ENCODE results near the gene ID2.

DNA sequence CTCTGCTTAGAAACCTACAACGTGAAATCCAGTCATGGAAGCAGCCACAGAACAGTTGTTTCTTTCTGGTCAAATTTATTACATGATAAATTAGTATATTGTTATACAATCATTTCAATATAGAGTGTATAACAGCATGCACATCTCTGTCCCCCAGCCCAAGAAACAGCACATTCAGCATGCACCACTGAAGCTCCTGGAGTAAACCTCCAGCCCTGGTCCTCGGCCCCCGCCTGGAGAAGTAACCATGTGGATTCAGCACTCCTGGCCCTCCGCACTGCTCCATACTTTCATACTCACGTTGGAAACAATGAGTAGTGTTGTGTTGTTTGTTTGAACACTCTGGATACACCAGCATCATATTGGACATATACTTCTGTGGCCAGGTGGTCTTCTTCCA lies 15.3 kb upstream of the ID2 start:
- TF ChIP-seq GATA3 (IDR thresholded peaks at IDR 0.05; ENCODE audit: borderline replicate concordance) (no peak), RCOR1 (IDR thresholded peaks at IDR 0.05; ENCODE audit: low read depth, low read length) (no peak), ESRRA (IDR thresholded peaks at IDR 0.05; ENCODE audit: borderline replicate concordance, low read length) (no peak), MAFK (IDR thresholded peaks at IDR 0.05; ENCODE audit: partially characterized antibody) (no peak), RAD21 (conservative IDR thresholded peaks at IDR 0.05 in 1 of 2, IDR thresholded peaks at IDR 0.05 in 1 of 2) (no peak), JUNB (IDR thresholded peaks at IDR 0.05) (no peak), POLR2A (IDR thresholded peaks at IDR 0.05; ENCODE audit: low read length) (no peak), POLR2AphosphoS2 (conservative IDR thresholded peaks at IDR 0.05; ENCODE audit: low read length) (no peak), TP53 (CRISPR knock-in tag; IDR thresholded peaks at IDR 0.05) (no peak), ZSCAN20 (CRISPR knock-in tag; IDR thresholded peaks at IDR 0.05) (no peak)
- TF ChIP-seq, protein P1, sequence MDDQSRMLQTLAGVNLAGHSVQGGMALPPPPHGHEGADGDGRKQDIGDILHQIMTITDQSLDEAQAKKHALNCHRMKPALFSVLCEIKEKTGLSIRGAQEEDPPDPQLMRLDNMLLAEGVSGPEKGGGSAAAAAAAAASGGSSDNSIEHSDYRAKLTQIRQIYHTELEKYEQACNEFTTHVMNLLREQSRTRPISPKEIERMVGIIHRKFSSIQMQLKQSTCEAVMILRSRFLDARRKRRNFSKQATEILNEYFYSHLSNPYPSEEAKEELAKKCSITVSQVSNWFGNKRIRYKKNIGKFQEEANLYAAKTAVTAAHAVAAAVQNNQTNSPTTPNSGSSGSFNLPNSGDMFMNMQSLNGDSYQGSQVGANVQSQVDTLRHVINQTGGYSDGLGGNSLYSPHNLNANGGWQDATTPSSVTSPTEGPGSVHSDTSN (IDR thresholded peaks at IDR 0.05): no peak
- TF ChIP-seq, protein P2, sequence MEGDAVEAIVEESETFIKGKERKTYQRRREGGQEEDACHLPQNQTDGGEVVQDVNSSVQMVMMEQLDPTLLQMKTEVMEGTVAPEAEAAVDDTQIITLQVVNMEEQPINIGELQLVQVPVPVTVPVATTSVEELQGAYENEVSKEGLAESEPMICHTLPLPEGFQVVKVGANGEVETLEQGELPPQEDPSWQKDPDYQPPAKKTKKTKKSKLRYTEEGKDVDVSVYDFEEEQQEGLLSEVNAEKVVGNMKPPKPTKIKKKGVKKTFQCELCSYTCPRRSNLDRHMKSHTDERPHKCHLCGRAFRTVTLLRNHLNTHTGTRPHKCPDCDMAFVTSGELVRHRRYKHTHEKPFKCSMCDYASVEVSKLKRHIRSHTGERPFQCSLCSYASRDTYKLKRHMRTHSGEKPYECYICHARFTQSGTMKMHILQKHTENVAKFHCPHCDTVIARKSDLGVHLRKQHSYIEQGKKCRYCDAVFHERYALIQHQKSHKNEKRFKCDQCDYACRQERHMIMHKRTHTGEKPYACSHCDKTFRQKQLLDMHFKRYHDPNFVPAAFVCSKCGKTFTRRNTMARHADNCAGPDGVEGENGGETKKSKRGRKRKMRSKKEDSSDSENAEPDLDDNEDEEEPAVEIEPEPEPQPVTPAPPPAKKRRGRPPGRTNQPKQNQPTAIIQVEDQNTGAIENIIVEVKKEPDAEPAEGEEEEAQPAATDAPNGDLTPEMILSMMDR (IDR thresholded peaks at IDR 0.05): no peak

All from A549 (cell line).